LoVo (cell line): Measurements from ENCODE around the gene DUSP9.
"Not testable (repeated sequence)": the region's sequence is repeated elsewhere in the genome, so short reads cannot be mapped to it uniquely, and the experiment has no call there.

Experiments used
- DNase-seq: peaks from one replicate; pipeline ENCODE4 v3.0.0-alpha.2; 2016; ENCODE audit warnings: low spot score

Gene DUSP9, protein sequence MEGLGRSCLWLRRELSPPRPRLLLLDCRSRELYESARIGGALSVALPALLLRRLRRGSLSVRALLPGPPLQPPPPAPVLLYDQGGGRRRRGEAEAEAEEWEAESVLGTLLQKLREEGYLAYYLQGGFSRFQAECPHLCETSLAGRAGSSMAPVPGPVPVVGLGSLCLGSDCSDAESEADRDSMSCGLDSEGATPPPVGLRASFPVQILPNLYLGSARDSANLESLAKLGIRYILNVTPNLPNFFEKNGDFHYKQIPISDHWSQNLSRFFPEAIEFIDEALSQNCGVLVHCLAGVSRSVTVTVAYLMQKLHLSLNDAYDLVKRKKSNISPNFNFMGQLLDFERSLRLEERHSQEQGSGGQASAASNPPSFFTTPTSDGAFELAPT

DNA sequence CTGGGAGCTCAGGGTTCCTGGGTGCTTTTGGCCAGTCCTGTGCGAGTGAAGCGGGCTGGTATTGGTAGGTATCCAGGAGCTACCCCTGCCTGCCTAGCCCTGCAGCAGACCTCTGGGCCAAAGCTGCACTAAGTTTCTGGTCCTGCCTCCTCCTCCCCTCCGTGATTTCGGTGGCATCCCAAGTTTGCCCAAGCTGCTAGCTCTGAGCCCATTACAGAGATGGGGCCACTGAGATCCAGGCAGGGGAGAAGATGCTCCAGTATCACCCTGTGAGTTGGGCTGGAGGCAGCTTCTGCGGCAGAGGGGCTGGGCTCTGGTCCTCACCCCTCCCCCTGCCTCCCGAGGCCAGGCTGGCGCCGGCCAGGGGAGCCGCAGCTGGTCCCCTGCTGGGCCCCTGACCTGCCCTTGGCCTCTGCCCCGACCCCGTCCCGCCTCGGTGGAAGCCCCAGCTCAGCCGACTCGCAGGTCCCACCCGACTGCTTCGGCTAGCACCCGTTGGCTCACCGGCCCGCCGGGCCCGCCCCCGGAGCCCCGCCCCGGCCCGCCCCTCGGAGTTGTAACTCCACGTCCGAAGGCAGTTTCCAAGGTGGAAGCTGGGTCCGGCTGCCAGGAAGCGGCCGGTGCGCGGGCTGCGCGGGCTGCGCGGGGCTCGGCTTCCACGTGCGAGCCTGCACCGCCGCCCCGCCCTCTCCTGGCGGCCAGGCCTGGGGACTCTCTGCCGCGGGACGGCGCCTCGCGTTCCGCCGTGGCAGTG is at the start of gene DUSP9:
Gene DUSP9 (plus strand): TSS at position 584 of the 754 bp plus-strand sequence. CDS start 751 bp downstream, outside the sequence.
- DNase-seq: peak; percentile 26

DNA sequence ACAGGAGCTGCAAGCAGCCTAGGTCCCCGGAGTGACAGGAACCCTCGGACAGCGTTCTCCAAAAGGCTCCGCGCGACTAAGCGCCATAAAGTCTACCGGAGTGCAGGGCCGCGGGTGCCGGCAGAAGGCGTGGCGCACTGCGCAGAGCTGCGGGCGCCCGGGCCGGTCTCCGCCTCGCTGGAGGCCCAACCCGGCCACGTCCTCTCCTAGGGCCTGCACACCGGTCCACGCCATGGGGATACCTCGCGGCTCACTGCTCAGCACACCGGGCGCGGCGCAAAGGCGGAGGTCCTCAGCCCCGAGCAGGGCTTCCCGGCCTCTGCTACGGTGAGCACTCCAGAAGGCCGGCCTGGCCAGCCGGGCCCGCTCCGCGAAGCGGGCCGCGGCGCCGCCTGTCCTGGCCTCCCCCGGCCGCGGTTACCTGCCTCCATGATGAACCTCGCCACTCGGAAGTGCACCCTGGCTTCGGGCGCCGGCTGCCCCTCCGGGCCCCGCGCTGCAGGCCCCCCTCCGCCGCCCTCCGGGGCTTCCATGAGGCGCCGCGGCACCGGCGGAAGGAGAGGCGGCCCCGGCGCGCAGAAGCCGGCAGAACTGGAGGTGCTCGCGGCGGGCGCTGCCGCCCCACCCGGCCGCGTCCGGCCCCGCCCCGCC is 48.3 kb upstream of the DUSP9 start, which contains the start of gene CCNQ:
Gene CCNQ (minus strand): TSS at position 599 of the 651 bp plus-strand sequence. CDS start 66 bp downstream, at position 533.
- DNase-seq: peak; percentile 1

DNA sequence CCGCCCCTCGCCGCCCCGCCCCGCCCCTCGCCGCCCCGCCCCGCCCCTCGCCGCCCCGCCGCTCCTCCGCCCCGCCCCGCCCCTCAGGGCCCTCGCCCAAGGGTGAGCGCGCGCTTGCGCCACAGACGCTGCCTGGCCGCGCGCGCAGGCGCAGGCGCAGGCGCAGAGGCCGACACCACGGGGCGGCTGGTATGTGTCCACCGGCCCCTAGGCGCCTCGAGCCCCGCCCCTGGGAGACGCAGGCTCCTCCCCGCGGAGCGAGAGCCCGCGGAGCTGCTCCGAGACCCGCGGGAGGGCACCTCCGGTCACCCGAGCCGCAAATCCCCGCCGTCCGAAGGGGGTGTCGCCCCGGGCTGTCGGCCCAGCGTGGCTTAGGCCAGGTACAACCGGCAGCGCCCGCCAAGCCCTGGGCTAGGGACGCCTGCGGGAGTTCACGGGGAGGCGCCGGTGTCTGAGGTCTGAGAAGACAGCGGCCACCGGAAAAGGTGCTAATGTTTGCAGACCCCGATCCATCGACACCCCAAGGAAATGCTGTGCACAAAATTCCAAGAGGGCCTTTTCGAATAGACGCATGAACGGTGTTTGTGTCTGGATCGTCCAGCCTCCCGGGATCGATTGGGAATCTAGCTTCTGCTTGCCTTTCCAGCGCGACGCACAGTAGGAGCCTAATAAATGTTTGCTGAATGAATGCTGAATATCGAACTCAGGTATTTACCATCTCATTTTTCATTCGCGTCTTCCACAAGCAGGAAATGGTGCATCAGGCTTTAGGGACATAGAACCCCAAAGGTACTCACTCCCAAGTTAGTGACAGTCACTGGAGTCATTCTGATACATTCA is 47.6 kb upstream of the DUSP9 start:
- DNase-seq: peak; percentile 83

DNA sequence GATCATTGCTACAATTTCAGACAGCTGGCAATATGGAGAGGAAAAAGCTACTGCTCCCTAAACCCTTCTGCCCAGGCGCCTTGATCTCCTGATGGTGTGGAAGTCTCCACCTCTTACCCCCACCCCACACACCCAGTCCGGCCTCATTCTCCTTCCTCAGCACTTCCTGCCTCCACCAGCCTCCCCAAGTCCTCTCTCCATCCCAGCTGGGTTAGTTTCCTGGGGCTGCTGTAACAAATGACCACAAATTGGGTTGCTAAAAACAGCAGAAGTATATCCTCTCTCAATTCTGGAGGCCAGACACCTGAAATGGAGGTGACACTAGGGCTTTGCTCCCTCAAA is 47.0 kb upstream of the DUSP9 start:
- DNase-seq: no peak

DNA sequence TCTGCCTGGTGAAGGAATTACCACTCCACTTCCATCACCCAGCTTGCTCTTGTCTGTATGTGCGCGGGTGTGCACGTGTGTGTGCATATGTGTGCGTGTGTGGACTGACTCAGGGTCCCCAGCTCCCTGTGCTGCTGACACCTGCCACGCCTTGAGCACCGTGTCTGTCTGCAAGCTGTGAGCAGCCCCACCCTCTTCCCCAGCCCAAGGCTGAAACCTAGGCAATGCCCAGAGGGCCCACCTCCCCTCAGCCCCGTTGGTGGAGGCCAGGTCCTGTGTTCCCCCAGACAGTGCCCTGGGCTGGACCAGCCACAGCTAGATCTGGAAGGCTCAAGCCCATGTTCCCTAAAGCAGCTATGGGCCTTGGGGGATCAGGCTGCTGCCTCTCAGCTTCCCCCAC is 46.1 kb upstream of the DUSP9 start:
- DNase-seq: no peak

DNA sequence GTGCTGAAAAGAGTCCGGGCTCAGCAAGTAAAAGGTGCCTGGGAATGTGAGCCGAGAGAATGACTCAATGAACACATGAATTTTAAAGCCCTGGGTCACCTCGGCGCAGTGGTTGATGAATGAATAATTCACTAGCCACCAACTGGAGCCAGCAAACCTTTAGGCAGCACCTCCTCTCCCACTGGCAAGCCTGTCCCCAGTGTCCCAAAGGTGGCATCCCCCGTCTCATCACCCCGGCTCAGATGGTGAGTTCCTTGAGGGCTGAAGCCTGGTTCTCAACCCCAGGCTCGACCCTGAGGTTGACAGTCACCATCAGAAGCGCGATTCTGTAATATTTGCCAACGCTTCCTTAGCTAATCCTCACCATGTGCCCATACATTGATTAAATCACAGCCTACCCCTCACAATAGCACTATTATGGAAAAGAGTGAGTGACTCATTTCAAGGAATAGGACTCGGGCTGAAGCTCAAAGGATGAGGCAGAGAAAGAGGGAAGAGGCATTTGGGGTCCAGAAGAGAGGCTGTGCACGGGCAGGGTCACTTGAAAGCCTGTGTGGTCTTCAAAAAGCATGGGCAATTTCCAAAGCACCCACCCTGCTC is 45.4 kb upstream of the DUSP9 start:
- no peak for DNase-seq

DNA sequence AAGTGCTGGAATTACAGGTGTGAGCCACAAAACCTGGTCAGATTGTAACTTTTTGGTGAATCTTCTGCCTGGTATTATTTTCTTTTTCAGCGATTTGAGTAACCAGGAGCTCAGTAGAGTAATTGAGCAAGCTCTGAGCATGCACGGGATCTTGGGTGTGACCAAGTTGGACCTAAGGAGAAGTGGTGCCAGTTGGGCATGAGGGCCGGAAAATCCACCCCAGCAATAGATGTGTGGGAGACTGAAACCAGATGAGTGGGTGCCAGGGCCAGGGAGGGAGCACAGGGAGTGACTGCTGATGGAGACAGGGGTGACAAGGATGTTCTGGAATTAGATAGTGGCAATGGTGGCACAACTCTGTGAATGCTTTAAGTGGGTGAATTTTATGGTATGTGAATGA is 44.4 kb upstream of the DUSP9 start:
- no peak for DNase-seq

DNA sequence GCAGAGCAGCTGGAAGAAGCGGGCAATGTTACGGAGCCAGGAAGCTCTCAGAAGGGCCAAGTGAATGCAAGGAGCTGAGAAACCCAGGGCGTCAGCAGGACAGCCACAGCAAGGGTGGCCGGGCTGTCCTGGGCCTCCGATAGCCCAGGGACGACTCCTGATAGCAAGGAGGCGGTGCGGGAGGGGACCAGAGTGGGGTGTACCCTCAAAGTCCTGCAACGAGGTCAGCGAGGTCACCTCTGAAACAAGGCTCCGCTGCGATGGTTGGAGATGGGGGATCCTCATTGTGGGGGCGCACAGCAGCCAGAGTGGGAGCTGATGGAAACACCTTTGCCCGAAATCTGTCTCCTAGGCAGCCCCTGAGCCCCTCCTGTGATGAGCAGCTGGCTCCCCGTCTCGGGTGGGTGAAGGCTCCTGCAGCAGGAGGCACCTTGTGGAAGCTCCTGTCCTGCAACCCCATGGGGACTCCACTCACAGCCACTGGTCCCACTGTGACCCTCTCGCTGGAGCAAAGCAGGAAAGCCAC is 43.8 kb upstream of the DUSP9 start:
- no peak for DNase-seq

DNA sequence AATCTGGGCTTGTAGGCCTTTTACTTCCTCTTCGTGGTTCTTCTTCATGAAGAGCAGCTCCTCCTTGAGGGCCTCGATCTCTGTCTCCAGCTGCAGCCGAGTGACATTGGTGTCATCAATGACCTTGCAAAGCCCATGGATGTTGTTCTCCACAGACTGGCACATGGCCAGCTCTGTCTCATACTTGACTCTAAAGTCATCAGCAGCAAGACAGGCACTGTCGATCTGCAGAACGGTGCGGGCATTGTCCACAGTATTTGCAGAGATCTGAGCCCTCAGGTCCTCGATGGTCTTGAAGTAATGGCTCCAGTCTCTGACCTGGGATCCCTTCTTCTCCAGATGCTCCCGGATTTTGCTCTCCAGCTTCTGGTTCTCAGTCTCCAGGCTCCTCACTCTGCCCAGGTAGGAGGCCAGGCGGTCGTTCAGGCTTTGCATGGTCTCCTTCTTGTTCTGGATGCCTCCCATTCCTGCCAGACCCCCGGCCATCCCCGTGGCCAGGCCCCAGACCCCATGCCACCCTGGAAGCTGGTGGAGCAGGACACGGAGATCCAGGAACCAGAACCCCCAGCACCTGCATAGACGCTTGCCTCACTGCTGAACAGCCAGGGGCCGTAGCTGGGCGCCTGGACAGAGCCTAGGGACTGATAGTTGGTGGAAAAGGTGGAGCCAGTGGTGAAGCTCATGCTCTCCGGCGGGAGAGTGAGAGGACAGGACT is 42.2 kb upstream of the DUSP9 start:
- DNase-seq: not testable (repeated sequence)

DNA sequence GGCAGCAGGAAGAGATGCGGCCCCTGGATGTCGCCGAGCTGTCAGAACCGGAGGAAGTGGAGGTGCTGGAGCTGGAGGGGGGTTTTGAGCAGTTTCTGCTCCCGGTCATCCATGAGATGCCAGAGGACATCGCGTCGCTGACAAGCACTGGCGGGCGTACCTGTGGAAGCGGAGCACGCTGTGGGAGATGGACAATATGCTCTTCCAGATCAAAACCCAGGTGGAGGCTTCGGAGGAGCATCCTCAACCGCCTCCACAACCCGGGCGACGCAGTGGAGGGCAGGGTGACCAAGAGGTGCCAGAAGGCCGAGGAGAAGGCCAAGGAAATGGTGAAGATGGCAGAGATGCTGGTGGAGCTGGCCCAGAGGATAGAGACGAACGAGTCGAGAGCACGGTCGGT is 40.5 kb upstream of the DUSP9 start:
- no peak for DNase-seq

DNA sequence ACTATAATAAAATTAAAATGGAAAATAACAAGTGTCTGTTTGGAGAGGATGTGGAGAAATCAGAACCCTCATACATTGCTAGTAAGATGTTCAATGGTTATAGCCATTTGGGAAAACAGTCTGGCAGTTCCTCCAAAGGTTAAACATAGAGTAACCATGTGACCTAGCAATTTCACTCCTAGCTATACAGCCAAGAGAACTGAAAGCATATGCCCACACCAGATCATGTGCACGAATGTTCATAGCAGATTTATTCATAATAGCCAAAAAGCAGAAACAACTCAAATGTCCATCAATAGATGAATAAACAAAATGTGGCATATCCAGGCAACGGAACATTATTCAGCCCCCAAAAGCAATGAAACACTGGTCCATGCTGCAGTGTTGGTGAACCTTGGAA is 38.6 kb upstream of the DUSP9 start:
- no peak for DNase-seq

DNA sequence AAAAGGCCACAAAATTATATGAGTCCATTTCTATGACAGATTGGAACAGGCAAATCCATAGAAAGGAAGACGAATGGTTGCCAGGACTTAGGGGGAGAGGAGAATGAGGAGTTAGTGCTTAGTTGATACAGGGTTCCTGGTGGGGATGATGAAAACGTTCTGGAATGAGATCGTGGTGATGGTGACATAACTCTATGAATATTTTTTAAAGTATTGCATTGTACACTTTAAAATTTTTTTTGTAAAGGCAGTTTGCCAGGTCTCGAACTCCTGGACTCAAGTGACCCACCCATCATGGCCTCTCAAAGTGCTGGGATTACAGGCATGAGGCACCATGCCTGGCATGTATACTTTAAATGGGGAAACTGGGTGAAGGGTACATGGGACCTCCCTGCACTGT is 38.2 kb upstream of the DUSP9 start:
- DNase-seq: no peak

DNA sequence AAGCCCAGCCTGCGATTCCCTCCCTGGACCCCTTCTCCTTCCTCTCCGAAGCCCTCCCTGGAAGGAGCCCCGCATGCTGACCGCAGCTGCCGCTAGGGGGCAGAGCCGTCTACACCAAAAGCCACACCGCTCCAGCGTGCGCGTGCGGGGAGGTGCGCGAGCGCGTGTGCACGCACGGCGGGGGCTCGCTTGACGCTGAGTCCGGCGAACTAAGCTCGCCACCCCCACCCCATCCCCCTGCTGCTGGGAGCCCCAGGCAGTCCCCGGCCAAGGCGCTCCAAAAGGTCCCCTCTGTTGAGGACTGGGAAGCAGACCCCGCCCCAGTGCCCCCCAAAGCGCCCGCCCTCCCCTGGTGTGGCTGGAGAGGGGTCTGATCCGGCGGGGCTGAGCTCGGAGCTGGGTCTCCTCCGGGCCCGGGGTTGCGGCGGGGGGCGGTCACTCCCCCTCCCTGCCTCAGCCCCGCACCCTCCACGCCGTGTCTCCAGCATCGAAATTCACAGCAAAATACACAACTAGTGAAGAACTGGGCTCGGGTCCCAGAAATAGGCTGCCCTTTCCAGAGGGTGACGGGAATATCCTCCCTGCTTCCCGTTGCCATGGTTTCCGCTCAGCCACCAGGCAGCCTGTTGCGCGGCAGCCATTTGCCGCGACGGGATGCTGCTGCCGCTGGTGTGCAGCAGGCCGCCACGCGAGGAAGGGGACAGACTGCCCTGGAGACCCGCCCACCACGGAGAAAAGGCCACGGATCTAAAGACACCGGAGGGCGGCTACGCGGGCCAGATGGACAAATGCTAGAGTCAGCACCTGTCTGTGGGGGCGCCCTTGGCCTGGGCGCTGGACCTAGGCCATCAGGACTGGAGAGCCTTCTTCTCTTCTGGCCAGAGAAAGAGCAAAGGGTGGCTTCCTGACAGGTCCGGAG is 36.8 kb upstream of the DUSP9 start:
- DNase-seq: peak; percentile 26

DNA sequence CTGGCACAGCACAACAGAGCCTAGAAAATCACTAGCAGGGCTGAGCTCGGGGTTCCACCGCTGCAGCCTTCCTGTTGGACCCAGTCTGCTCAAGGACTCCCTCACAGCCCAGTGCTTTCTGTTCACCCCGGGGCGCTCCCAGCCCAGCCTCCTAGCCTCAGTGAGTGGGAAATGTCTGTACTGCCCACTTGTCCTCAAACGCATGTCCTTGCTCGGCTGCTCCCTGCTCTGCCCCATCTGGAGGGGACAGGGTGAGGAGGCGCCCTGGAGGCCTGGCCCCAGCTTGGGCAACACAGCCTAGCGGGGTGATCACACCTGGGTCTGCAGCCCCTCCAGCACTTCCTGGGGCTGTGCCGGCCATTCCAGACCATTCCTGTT is 36.2 kb upstream of the DUSP9 start:
- no peak for DNase-seq

DNA sequence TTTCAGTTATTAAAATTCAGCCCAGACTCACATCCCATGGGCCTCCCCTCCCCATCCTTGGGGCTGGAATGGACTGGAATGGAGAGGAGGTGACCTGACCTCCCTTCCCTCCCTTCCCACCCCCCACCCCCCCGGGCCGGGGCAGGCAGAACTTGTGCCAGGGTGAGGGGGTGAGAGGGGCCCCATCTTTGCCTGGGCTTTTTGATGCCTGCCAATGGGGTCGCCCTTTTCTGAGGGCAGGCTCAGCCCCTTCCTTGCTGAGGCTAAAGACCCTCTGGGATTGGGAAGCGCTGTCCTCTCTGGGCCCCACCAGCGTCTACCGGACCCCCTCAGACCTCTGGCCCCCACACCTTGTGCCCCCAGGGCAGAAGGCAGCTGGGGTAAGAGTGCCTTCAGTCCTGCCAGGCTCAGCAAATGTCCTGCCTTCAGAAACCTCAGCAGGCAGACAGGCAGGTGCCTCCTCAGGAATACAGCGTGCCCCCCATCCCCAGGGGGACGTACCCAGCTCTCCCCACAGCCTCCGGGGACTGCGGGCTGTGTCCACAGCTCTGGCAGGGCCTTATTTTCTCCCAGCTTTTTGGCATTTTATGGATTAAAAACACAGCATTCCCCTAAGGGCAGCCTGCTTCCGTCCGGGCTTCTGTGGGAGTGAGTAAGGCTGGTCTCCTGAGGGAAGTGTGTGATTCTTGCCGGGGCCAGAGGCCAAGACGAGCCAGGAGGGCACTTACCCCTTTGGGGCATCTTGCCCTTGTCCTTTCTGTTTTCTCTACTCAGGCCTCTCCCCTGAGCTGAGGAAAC is 35.5 kb upstream of the DUSP9 start:
- no peak for DNase-seq

DNA sequence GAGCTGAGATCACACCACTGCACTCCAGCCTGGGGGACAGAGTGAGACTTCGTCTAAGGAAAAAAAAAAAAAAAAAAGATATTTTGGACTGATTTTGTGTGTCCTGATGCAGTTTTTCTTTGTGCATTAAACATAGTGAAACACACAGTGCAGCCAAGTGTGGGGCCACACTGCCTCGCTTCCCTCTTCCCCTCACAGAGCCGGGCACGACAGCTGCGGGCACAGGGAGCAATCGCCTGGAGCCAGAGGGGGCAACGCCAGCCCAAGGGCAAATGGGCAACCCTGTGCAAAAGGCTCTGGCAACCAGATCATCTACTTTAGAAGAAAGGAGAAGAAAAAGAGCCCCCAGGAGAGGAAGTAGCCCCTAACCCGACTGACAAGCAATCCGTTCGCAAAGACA is 34.6 kb upstream of the DUSP9 start:
- no peak for DNase-seq

DNA sequence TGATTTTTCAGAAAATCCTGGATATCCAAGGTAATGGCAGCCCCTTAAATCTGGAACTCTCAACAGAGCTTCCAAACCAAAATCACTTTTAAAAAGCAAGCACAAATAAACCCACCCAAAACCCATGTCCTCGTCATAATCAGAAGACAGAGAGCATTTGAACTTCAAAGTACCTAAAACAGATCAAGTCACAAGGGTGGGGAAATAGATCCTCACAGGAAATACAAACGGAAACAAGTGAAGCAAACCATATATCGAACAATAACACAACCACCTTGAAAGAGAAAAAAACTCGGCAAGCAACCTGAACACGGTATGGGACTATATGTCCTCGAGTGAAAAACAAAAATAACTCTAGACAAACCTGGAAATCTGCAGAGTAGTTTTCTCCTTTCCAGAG is 32.2 kb upstream of the DUSP9 start:
- DNase-seq: no peak

DNA sequence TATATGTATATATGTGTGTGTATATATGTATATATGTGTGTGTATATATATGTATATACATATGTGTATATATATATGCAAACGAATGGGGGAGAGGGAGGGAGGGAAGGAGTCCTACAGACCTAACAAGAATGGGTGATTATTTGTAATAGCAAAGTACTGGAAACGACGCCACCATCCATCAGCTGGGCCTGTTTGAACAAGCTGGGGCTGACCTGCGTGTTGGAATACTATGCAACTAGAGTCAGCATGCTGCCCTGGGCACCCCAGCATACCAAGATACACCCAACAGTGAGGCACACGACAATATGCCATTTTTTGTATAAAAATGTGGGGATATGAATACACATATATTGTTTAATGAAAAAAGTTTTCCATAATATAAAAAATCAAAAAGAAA is 26.4 kb upstream of the DUSP9 start:
- no peak for DNase-seq
